H1 (cell line): ENCODE data around the gene CRTC3. TPM values are rescaled to one million over a fixed set of nuclear protein-coding genes. Genes with fewer than 3 reads are reported as not detected.

ENCODE experiments used
- CTCF ChIA-PET: fragments of 300-600 bp; sonication (Branson Sonifier 250); formaldehyde crosslinking; loops from one replicate; lab custom pipeline; 2021; ENCODE audit not compliant: partially characterized antibody; lab: Charles Lee
- POLR2A ChIA-PET: fragments of 300-600 bp; sonication (Branson Sonifier 250); formaldehyde crosslinking; loops from one replicate; lab custom pipeline; 2021; ENCODE audit warnings: inconsistent platforms; ENCODE audit not compliant: partially characterized antibody; lab: Charles Lee
- DNase-seq, 2 experiments: peaks; one replicate each; pipeline versions ENCODE4 v3.0.0 to v3.0.0-alpha.2; 2010 to 2022; ENCODE audit warnings: low spot score in 2 of 2, low read depth in 1 of 2, mixed read lengths in 1 of 2
- FAIRE-seq: peaks from 2 replicates; lab custom pipeline; 2011; peaks lifted over from hg19 to GRCh38; lab: Jason Lieb, UNC
- H2AFZ ChIP-seq: 2 replicates; pipeline ENCODE4 v1.8.1; 2012; ENCODE audit warnings: low read length, inconsistent platforms
- H2AK5ac ChIP-seq: 2 replicates; pipeline ENCODE4 v1.6.1; 2013; ENCODE audit warnings: low read depth, low read length
- H2BK120ac ChIP-seq: replicated peaks from 2 replicates; pipeline ENCODE3; 2013; ENCODE audit warnings: low read depth, low read length, inconsistent platforms
- H2BK12ac ChIP-seq: 2 replicates; pipeline ENCODE4 v1.6.1; 2013; ENCODE audit warnings: low read depth, low read length
- H2BK15ac ChIP-seq: 2 replicates; pipeline ENCODE4 v1.6.1; 2013; ENCODE audit warnings: low read length
- H2BK20ac ChIP-seq: 2 replicates; pipeline ENCODE4 v1.6.1; 2013; ENCODE audit warnings: low read length
- H2BK5ac ChIP-seq: 2 replicates; pipeline ENCODE4 v1.6.1; 2013; ENCODE audit warnings: low read depth, low read length
- H3K14ac ChIP-seq: 2 replicates; pipeline ENCODE4 v1.6.1; 2013; ENCODE audit warnings: inconsistent platforms; ENCODE audit not compliant: insufficient read length
- H3K18ac ChIP-seq: 2 replicates; pipeline ENCODE4 v1.6.1; 2013; ENCODE audit warnings: low read length; ENCODE audit errors: extremely low read depth
- H3K23ac ChIP-seq: 2 replicates; pipeline ENCODE4 v1.6.1; 2013; ENCODE audit warnings: inconsistent platforms; ENCODE audit not compliant: insufficient read length
- H3K23me2 ChIP-seq: 2 replicates; pipeline ENCODE4 v1.6.1; 2013; ENCODE audit warnings: low read depth, low read length
- H3K27ac ChIP-seq: 2 replicates; pipeline ENCODE4 v1.6.1; 2011; ENCODE audit warnings: low read depth, low read length, inconsistent platforms
- H3K27me3 ChIP-seq, 4 experiments: replicated peaks in 1 of 4; 1 replicate in 1 of 4; 2 replicates in 3 of 4; pipeline versions ENCODE4 v1.6.1 to v1.8.1; 2011 to 2013; ENCODE audit warnings: low read length in 3 of 4, mild to moderate bottlenecking in 3 of 4, inconsistent platforms in 2 of 4, mixed read lengths in 2 of 4, moderate library complexity in 1 of 4; ENCODE audit not compliant: control insufficient read depth in 3 of 4, insufficient read depth in 3 of 4; ENCODE audit errors: extremely low read depth in 1 of 4
- H3K36me3 ChIP-seq, 4 experiments: 2 replicates each; pipeline versions ENCODE4 v1.6.1 to v1.8.1; 2011 to 2013; ENCODE audit warnings: mild to moderate bottlenecking in 4 of 4, low read length in 3 of 4, moderate library complexity in 2 of 4, control low read depth in 1 of 4, inconsistent platforms in 1 of 4; ENCODE audit not compliant: insufficient read depth in 4 of 4, control insufficient read depth in 2 of 4
- H3K4ac ChIP-seq: replicated peaks from 2 replicates; pipeline ENCODE3; 2013; ENCODE audit warnings: low read length, low read depth, mixed read lengths, inconsistent platforms; ENCODE audit not compliant: insufficient read length
- H3K4me1 ChIP-seq, 4 experiments: replicated peaks in 1 of 4; 1 replicate in 1 of 4; 2 replicates in 3 of 4; pipeline versions ENCODE4 v1.6.1 to v1.8.1; 2011 to 2013; ENCODE audit warnings: low read length in 3 of 4, inconsistent platforms in 2 of 4, mixed read lengths in 1 of 4; ENCODE audit not compliant: insufficient read depth in 4 of 4, control insufficient read depth in 3 of 4
- H3K4me2 ChIP-seq, 2 experiments: 2 replicates each; pipeline versions ENCODE4 v1.6.1 to v1.8.1; 2011 to 2013; ENCODE audit warnings: low read depth in 2 of 2, low read length in 2 of 2, control low read depth in 1 of 2, inconsistent platforms in 1 of 2, mild to moderate bottlenecking in 1 of 2; ENCODE audit not compliant: insufficient read depth in 1 of 2
- H3K4me3 ChIP-seq, 4 experiments: fragments of 200-600, 300-600 bp in 1 of 4; sonication (generic), shearing (Covaris generic), sonication (Bioruptor Twin) in 1 of 4; 2 replicates each; pipeline versions ENCODE4 v1.5.1 to v1.8.1; 2011 to 2016; ENCODE audit warnings: low read length in 4 of 4, low read depth in 3 of 4, control low read depth in 2 of 4, inconsistent platforms in 2 of 4, mild to moderate bottlenecking in 2 of 4, mixed read lengths in 1 of 4, moderate library complexity in 1 of 4; ENCODE audit not compliant: insufficient read depth in 2 of 4; ENCODE audit errors: extremely low read depth in 1 of 4
- H3K56ac ChIP-seq: replicated peaks from 2 replicates; pipeline ENCODE3; 2013; ENCODE audit warnings: low read depth, mild to moderate bottlenecking, mixed read lengths, low read length, inconsistent platforms; ENCODE audit not compliant: insufficient read length
- H3K79me1 ChIP-seq: 2 replicates; pipeline ENCODE4 v1.6.1; 2013; ENCODE audit warnings: low read depth, low read length, control low read depth
- H3K79me2 ChIP-seq, 2 experiments: 2 replicates each; pipeline versions ENCODE4 v1.6.1 to v1.8.1; 2012 to 2013; ENCODE audit warnings: low read length in 2 of 2, mild to moderate bottlenecking in 2 of 2, inconsistent platforms in 1 of 2; ENCODE audit not compliant: insufficient read depth in 2 of 2, control insufficient read depth in 1 of 2
- H3K9ac ChIP-seq, 4 experiments: replicated peaks in 1 of 4; 1 replicate in 1 of 4; 2 replicates in 3 of 4; pipeline versions ENCODE4 v1.6.1 to v1.8.1; 2011 to 2013; ENCODE audit warnings: low read depth in 3 of 4, low read length in 3 of 4, control low read depth in 2 of 4, mild to moderate bottlenecking in 2 of 4, moderate library complexity in 2 of 4, inconsistent platforms in 1 of 4; ENCODE audit errors: extremely low read depth in 1 of 4
- H3K9me3 ChIP-seq, 2 experiments: 2 replicates each; pipeline versions ENCODE4 v1.6.1 to v1.8.1; 2012 to 2013; ENCODE audit warnings: mild to moderate bottlenecking in 2 of 2, moderate library complexity in 2 of 2, control low read depth in 1 of 2, inconsistent platforms in 1 of 2, low read depth in 1 of 2, low read length in 1 of 2, mixed read lengths in 1 of 2; ENCODE audit not compliant: insufficient read depth in 2 of 2
- H4K20me1 ChIP-seq, 2 experiments: replicated peaks in 1 of 2; 2 replicates each; pipeline versions ENCODE3 to v1.8.1; 2011 to 2013; ENCODE audit warnings: inconsistent platforms in 2 of 2, low read length in 2 of 2, mild to moderate bottlenecking in 1 of 2; ENCODE audit not compliant: insufficient read depth in 2 of 2, control insufficient read depth in 1 of 2
- H4K5ac ChIP-seq: 2 replicates; pipeline ENCODE4 v1.6.1; 2013; ENCODE audit warnings: low read length, low read depth, mixed read lengths, inconsistent platforms; ENCODE audit not compliant: insufficient read length
- H4K8ac ChIP-seq: 2 replicates; pipeline ENCODE4 v1.8.0; 2013; ENCODE audit warnings: mild to moderate bottlenecking, moderate library complexity, low read length, inconsistent platforms; ENCODE audit not compliant: insufficient read depth; ENCODE audit errors: extremely low read depth
- H4K91ac ChIP-seq: replicated peaks from 2 replicates; pipeline ENCODE3; 2013; ENCODE audit warnings: low read length, mixed read lengths, inconsistent platforms; ENCODE audit not compliant: insufficient read length
- BCL11A ChIP-seq, 2 experiments: IDR thresholded peaks; one replicate each; pipeline ENCODE4 v1.6.1; 2011; ENCODE audit warnings: low read depth in 2 of 2, low read length in 2 of 2, mild to moderate bottlenecking in 2 of 2
- GTF2F1 ChIP-seq: IDR thresholded peaks from 2 replicates; pipeline ENCODE4 v1.6.1; 2012; ENCODE audit warnings: low read depth, low read length, improper control_type of control experiment, borderline replicate concordance
- KDM5A ChIP-seq: fragments of 200-600 bp; IDR thresholded peaks from 2 replicates; pipeline ENCODE4 v1.7.1; 2012; ENCODE audit warnings: mild to moderate bottlenecking, low read length, inconsistent platforms, mixed read lengths
- POLR2AphosphoS5 ChIP-seq: IDR thresholded peaks from 2 replicates; pipeline ENCODE4 v1.6.1; 2011; ENCODE audit warnings: low read depth, low read length
- RBBP5 ChIP-seq: IDR thresholded peaks from 2 replicates; pipeline ENCODE4 v1.7.1; 2012; ENCODE audit warnings: low read depth, mild to moderate bottlenecking, inconsistent platforms, low read length, moderate library complexity, borderline replicate concordance
- TEAD4 ChIP-seq: IDR thresholded peaks from 2 replicates; pipeline ENCODE4 v1.6.1; 2012; ENCODE audit warnings: low read depth, low read length, inconsistent platforms, mixed read lengths
- YY1 ChIP-seq: IDR thresholded peaks from 2 replicates; pipeline ENCODE4 v1.6.1; 2011; ENCODE audit warnings: low read depth, mild to moderate bottlenecking, low read length
- whole genome bisulfite sequencing, 2 experiments: shearing (Covaris generic) in 1 of 2; methylation state at CpG; one replicate each; pipeline versions ENCODE4 v1.1.6 to v1.1.7; 2013 to 2015; ENCODE audit warnings: low lambda C conversion rate in 2 of 2, mixed read lengths in 2 of 2, inconsistent platforms in 1 of 2, low coverage in 1 of 2, missing lambda C conversion rate in 1 of 2; ENCODE audit not compliant: insufficient replicate concordance in 2 of 2, insufficient coverage in 1 of 2, insufficient read length in 1 of 2; ENCODE audit errors: extremely low coverage in 1 of 2, missing lambda C conversion rate in 1 of 2; 5-methylcytosine and 5-hydroxymethylcytosine counted together
- polyA plus RNA-seq, 7 experiments: library from polyadenylated mRNA; depleted of rRNA in 3 of 7; stranded (reverse) in 5 of 7; unstranded in 2 of 7; fragments of >200 nt in 5 of 7; fragments of 200-250 nt in 2 of 7; gene quantifications; 1 replicate in 5 of 7; 2 replicates in 1 of 7; 4 replicates in 1 of 7; pipeline versions ENCODE4 v1.2.1 to v1.2.3, GENCODE V29; 2011 to 2013; ENCODE audit warnings: missing spikeins in 2 of 7, mixed read lengths in 2 of 7
- total RNA-seq: library from RNA; stranded (reverse); fragmentation: NEBNext Ultra II Directional; extraction: Animal tissue kit (Norgen Biotek cat#: 25700); gene quantifications from 2 replicates; pipeline ENCODE4 v1.2.1, GENCODE V29; 2021

The CRTC3 gene
- total and polyA plus RNA-seq, 2 of the 8 experiments (the other 6 are each of a cell fraction or from before 2014, with no cell fraction given): 5.0 to 5.3 TPM

DNA sequence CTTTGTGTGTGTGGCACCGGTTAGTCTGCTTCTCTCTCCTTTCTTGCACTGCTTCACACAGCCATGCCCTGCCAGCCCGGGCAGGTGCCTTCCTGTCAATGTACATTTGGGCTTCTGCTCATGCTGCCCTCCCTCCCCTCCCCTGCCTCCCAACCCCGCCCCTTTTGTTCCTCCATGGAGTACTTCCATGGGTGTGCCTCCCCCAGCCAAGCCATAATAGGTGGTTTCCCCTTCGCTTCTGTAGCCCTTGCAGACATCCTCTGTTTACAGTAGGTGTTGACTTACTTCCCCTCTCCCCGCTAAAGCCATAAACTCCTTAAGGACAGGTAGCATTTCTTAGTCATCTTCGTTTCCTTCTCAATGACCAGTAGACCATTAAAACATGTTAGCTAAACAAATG is 31.8 kb upstream of the CRTC3 start:
- H3K36me3 ChIP-seq: peaks cover 8 to 60% (median 32%) of the 10 kb centered on the region in 4 experiments
- CTCF ChIA-PET: interaction anchor here (0.9 to 4.4 kb wide), 5 partner anchors 13 to 197 kb away, joined by 3 to 17 read pairs (median 5); no protein-coding TSS in a partner anchor
- no peak overlapping the region for H3K4me3 ChIP-seq
- no peak overlapping the region for H2BK12ac ChIP-seq
- H4K91ac ChIP-seq: no peak overlapping the region
- H3K4me2 ChIP-seq: no peak overlapping the region
- H3K14ac ChIP-seq: no peak overlapping the region
- no peak overlapping the region for H3K56ac ChIP-seq
- FAIRE-seq: no peak
- H3K79me1 ChIP-seq: no peaks in the 10 kb centered on the region
- no peak overlapping the region for H2BK5ac ChIP-seq
- no peak overlapping the region for H3K4ac ChIP-seq
- no peak overlapping the region for H3K18ac ChIP-seq
- H2BK20ac ChIP-seq: no peak overlapping the region
- H3K9ac ChIP-seq: no peak overlapping the region
- H2BK15ac ChIP-seq: no peak overlapping the region
- no peaks in the 10 kb centered on the region for H3K4me1 ChIP-seq
- WGBS, 2 experiments: 90% methylated on average over 5 of the region's 6 CpGs; no CpG with 5 or more reads in 1 of the 2 experiments
- H3K27me3 ChIP-seq: no peaks in the 10 kb centered on the region
- no peaks in the 10 kb centered on the region for H4K20me1 ChIP-seq
- no peak overlapping the region for H2BK120ac ChIP-seq
- H3K23me2 ChIP-seq: no peaks in the 10 kb centered on the region
- no peak overlapping the region for H3K27ac ChIP-seq
- POLR2A ChIA-PET: no interaction called here
- no peak overlapping the region for H2AFZ ChIP-seq
- H3K9me3 ChIP-seq: no peaks in the 10 kb centered on the region
- H3K23ac ChIP-seq: no peak overlapping the region
- TF ChIP-seq YY1: no peak
- no peak for TF ChIP-seq GTF2F1
- TF ChIP-seq TEAD4: no peak
- TF ChIP-seq POLR2AphosphoS5: no peak
- no peak for TF ChIP-seq RBBP5
- no peak for TF ChIP-seq BCL11A (IDR thresholded peaks at IDR 0.05; ENCODE audit: low read depth in 2 of 2, low read length in 2 of 2)
- TF ChIP-seq KDM5A: no peak
- TF ChIP-seq, all 59 proteins: peak for 0
- no peak overlapping the region for H4K8ac ChIP-seq
- no peaks in the 10 kb centered on the region for H3K79me2 ChIP-seq
- no peak for DNase-seq
- H2AK5ac ChIP-seq: no peak overlapping the region
- no peak overlapping the region for H4K5ac ChIP-seq
